ENCODE measurements around the gene FOXP1.
A peak's percentile ranks its signal among the peaks of the same experiment; 100 is the strongest.

FOXP1 gene

GRCh38 chr3:71056327-71056726 lies 527.2 kb downstream of the FOXP1 start:
- TF ChIP-seq, protein P1, sequence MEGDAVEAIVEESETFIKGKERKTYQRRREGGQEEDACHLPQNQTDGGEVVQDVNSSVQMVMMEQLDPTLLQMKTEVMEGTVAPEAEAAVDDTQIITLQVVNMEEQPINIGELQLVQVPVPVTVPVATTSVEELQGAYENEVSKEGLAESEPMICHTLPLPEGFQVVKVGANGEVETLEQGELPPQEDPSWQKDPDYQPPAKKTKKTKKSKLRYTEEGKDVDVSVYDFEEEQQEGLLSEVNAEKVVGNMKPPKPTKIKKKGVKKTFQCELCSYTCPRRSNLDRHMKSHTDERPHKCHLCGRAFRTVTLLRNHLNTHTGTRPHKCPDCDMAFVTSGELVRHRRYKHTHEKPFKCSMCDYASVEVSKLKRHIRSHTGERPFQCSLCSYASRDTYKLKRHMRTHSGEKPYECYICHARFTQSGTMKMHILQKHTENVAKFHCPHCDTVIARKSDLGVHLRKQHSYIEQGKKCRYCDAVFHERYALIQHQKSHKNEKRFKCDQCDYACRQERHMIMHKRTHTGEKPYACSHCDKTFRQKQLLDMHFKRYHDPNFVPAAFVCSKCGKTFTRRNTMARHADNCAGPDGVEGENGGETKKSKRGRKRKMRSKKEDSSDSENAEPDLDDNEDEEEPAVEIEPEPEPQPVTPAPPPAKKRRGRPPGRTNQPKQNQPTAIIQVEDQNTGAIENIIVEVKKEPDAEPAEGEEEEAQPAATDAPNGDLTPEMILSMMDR (conservative IDR thresholded peaks at IDR 0.05): no peak
- peak overlapping the region; percentile 98 for H3K27ac ChIP-seq

DNA sequence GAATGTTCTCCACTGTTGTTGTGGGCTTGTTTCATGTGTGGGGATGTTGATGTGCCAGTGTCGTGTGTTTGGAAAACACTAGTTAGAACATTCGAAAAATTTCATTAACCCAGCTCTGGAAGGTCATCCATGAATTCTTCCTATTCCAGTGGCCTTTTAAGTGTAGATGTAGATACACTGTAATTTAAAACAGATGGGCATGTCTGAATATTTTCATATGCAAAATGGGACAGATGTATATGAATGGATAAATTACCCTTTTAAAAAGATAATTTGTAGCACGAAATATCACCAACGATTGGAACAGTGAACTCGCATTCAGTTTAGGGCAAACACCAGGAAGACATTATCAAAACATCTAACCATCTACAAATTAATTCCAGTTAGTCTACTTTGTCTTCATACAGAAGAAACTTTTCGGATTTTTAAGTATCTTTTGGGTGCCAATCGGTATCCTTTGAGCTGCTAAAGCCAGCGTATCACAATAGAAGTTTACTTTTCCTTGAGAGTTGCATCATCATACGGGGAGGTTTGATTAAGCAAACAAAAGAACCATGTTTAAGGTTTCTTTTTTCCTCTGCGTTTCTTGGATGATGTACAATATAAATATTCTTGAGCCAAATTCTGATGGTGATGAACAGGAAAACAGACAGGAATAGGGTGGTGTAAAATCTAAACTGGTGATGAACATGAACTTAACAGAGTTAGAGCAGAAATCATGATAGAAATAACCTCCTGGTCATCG lies 528.1 kb downstream of the FOXP1 start:
- TF ChIP-seq, protein P1 (conservative IDR thresholded peaks at IDR 0.05): no peak
- H3K27ac ChIP-seq: peak overlapping the region; percentile 98

GRCh38 chr3:71054312-71054711 lies 529.2 kb downstream of the FOXP1 start:
- H3K27ac ChIP-seq: peak overlapping the region; percentile 98
- TF ChIP-seq, protein P1 (conservative IDR thresholded peaks at IDR 0.05): no peak

GRCh38 chr3:71053495-71053894 lies 530.0 kb downstream of the FOXP1 start:
- TF ChIP-seq, protein P1 (conservative IDR thresholded peaks at IDR 0.05): no peak
- H3K27ac ChIP-seq: peak overlapping the region; percentile 98

- H3K27ac ChIP-seq: peak overlapping the region; percentile 98
- TF ChIP-seq, protein P1 (conservative IDR thresholded peaks at IDR 0.05): no peak
Measured at GRCh38 chr3:71052716-71053115, 530.8 kb downstream of the FOXP1 start.

DNA sequence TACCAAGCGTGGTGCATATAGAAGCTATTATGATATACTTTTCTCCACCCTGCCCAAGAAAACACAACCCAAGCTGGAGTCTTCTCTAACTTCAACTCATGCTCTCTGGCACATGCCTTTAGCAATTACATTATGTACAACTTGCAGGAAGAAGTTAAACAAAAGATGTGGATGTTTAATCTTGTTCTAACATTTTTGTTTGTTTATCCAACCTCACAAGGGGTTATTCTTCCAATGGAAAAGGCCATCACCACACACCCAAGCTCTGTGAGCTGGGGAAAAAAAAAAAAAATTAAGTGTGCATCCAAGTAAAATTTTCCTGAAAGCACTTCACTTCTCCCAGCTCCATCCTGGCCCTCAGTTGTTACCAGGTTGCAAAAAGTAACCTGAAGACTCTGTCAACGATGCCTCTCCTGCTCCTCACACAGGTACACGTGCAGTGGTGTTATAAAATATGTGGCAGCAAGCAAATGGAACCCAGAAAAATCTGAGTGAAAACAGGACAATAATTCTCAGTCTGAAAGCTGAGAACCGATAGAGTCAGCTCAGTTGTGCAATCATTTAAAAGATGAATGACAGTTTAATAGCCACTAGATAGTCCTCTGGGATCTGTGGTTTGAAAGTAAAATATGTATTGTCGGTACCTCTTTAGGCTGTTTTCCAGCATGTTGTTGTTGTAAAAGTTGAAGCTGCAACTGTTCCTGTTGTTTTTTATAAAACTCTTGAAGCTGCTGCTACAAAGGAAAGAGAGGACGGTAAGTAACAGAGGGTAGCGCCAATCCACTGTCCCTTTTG lies 531.4 kb downstream of the FOXP1 start:
- H3K27ac ChIP-seq: peak overlapping the region; percentile 98
- TF ChIP-seq, protein P1 (conservative IDR thresholded peaks at IDR 0.05): no peak

- TF ChIP-seq, protein P1 (conservative IDR thresholded peaks at IDR 0.05): no peak
Measured at GRCh38 chr3:71051259-71051595, 532.3 kb downstream of the FOXP1 start.

More at GRCh38 chr3:71051259-71051595, 532.3 kb downstream of the FOXP1 start:
- H3K27ac ChIP-seq: peak overlapping the region; percentile 98

All from VCaP (cell line).